ENCODE results near the gene DYNLT5. TPM values are rescaled to one million over a fixed set of nuclear protein-coding genes. Genes with fewer than 3 reads are reported as not detected.

Gene DYNLT5
- total RNA-seq, 1 experiment from 2014 or later, result not detected

GRCh38 chr1:66824771-66825170 lies 72.5 kb downstream of the DYNLT5 start:
- Histone ChIP-seq H3K9me3 (ENCODE audit: control insufficient read depth, insufficient read depth, low read depth, low read length) (no peaks in the 10 kb centered on the region), H3K27ac (ENCODE audit: low read length) (no peak overlapping the region), H3K36me3 (ENCODE audit: control insufficient read depth, insufficient read depth, low read length) (no peaks in the 10 kb centered on the region), H3K4me1 (ENCODE audit: control insufficient read depth, insufficient read depth, low read length) (no peaks in the 10 kb centered on the region), H3K27me3 (ENCODE audit: control insufficient read depth, insufficient read depth, low read length) (no peaks in the 10 kb centered on the region), H3K4me3 (ENCODE audit: low read depth in 2 of 2, low read length in 2 of 2) (no peak overlapping the region)
- intact Hi-C loops (cut with micrococcal nuclease; ENCODE audit: unreplicated experiment), result no loop called here
- CTCF ChIA-PET, result no interaction called here
- no peak for TF ChIP-seq SIN3A (IDR thresholded peaks at IDR 0.05; ENCODE audit: borderline replicate concordance, insufficient read depth, low read depth, low read length)
- no peak for TF ChIP-seq POLR2AphosphoS5 (IDR thresholded peaks at IDR 0.05; ENCODE audit: low read depth, low read length)
- ATAC-seq, result no peak
- in situ Hi-C loops (cut with HindIII; ENCODE audit: low pct_unique_long_range_greater_than_20kb, low sequenced_read_pairs), result no loop called here
- POLR2A ChIA-PET, result no interaction called here
- no peak for DNase-seq (ENCODE audit: low read depth, low spot score)
- BruUV-seq (replicated peaks), result no TSS peak

Other genes starting within 250 kb of the DYNLT5 start
- gene SGIP1, start 218.3 kb upstream of the DYNLT5 start, total RNA-seq (2021; ENCODE audit: unreplicated experiment), result 1.6 TPM
- gene INSL5, start 48.8 kb downstream of the DYNLT5 start, total RNA-seq (2021; ENCODE audit: unreplicated experiment), result not detected
- 7.2 TPM for gene DNAI4, start 172.4 kb downstream of the DYNLT5 start, total RNA-seq (2021; ENCODE audit: unreplicated experiment)
- 33.7 TPM for gene MIER1, start 172.5 kb downstream of the DYNLT5 start, total RNA-seq (2021; ENCODE audit: unreplicated experiment)

Data from Panc1 (cell line).